Neural cell (in vitro differentiated cells): Measurements from ENCODE around the gene SERPINB12. TPM values are rescaled to one million over a fixed set of nuclear protein-coding genes. Genes with fewer than 3 reads are reported as not detected.

Source experiments
- H2AFZ ChIP-seq: fragments of 200-600, 300-800 bp; sonication (generic), shearing (Covaris generic); 2 replicates; pipeline ENCODE4 v1.6.0; 2014; ENCODE audit warnings: low read depth, mild to moderate bottlenecking, antibody characterized with exemption, low read length, moderate library complexity
- H3F3A ChIP-seq: fragments of 200-600 bp; shearing (Covaris generic); 2 replicates; pipeline ENCODE4 v1.6.1; 2016; ENCODE audit warnings: mild to moderate bottlenecking, moderate library complexity, mixed read lengths, antibody characterized with exemption, low read length; ENCODE audit not compliant: insufficient read depth, poor library complexity, severe bottlenecking
- H3K27ac ChIP-seq: fragments of 200-600, 300-800 bp; sonication (generic), shearing (Covaris generic); 2 replicates; pipeline ENCODE4 v1.5.1; 2014; ENCODE audit warnings: mild to moderate bottlenecking, low read length, moderate library complexity
- H3K27me3 ChIP-seq: fragments of 300-800, 200-600 bp; sonication (generic), shearing (Covaris generic); 2 replicates; pipeline ENCODE4 v1.6.0; 2014; ENCODE audit warnings: mild to moderate bottlenecking, low read depth, low read length, moderate library complexity; ENCODE audit not compliant: insufficient read depth
- H3K36me3 ChIP-seq: fragments of 300-800, 200-600 bp; sonication (generic), shearing (Covaris generic); 2 replicates; pipeline ENCODE4 v1.5.1; 2014; ENCODE audit warnings: mild to moderate bottlenecking, antibody characterized with exemption, low read length, moderate library complexity; ENCODE audit not compliant: insufficient read depth
- H3K4me2 ChIP-seq: fragments of 300-800, 200-600 bp; sonication (generic), shearing (Covaris generic); 2 replicates; pipeline ENCODE4 v1.6.0; 2014; ENCODE audit warnings: mild to moderate bottlenecking, low read length
- H3K4me3 ChIP-seq: fragments of 300-800, 200-600 bp; sonication (generic), shearing (Covaris generic); 2 replicates; pipeline ENCODE4 v1.5.1; 2014; ENCODE audit warnings: mild to moderate bottlenecking, low read length, moderate library complexity
- H3K79me2 ChIP-seq: fragments of 200-600 bp; shearing (Covaris generic); replicated peaks from 2 replicates; pipeline ENCODE4 v1.6.0; 2014; ENCODE audit warnings: mild to moderate bottlenecking, low read length, moderate library complexity; ENCODE audit not compliant: insufficient read depth
- H3K9ac ChIP-seq: fragments of 300-800, 200-600 bp; sonication (generic), shearing (Covaris generic); 2 replicates; pipeline ENCODE4 v1.6.1; 2016; ENCODE audit warnings: mild to moderate bottlenecking, low read length, mixed read lengths
- H3K9me2 ChIP-seq: fragments of 200-600 bp; shearing (Covaris generic); 2 replicates; pipeline ENCODE4 v1.6.1; 2016; ENCODE audit warnings: mild to moderate bottlenecking, low read length, mixed read lengths; ENCODE audit not compliant: insufficient read depth
- H3K9me3 ChIP-seq: fragments of 200-600, 300-800 bp; sonication (generic), shearing (Covaris generic); 2 replicates; pipeline ENCODE4 v1.6.1; 2016; ENCODE audit warnings: mild to moderate bottlenecking, mixed run types, low read length, moderate library complexity, mixed read lengths
- H4K20me1 ChIP-seq: fragments of 200-600 bp; shearing (Covaris generic); 2 replicates; pipeline ENCODE4 v1.6.1; 2016; ENCODE audit warnings: mild to moderate bottlenecking, mixed run types; ENCODE audit not compliant: insufficient read depth
- EP300 ChIP-seq: fragments of 450-650 bp; conservative IDR thresholded peaks from 2 replicates; pipeline ENCODE4 v1.6.1; 2014; ENCODE audit warnings: antibody characterized with exemption, mild to moderate bottlenecking, moderate library complexity; ENCODE audit not compliant: poor library complexity, severe bottlenecking
- EZH2 ChIP-seq: fragments of 200-600, 300-800 bp; shearing (Covaris generic), sonication (generic); IDR thresholded peaks from 2 replicates; pipeline ENCODE4 v1.6.1; 2014; ENCODE audit warnings: antibody characterized with exemption, low read length, borderline replicate concordance, mild to moderate bottlenecking; ENCODE audit not compliant: insufficient read depth, poor library complexity, severe bottlenecking
- MXI1 ChIP-seq: fragments of 450-650 bp; conservative IDR thresholded peaks from 2 replicates; pipeline ENCODE4 v1.6.1; 2014; ENCODE audit warnings: antibody characterized with exemption, mild to moderate bottlenecking; ENCODE audit not compliant: poor library complexity, severe bottlenecking
- POLR2AphosphoS5 ChIP-seq: IDR thresholded peaks from 2 replicates; pipeline ENCODE4 v1.6.1; 2012
- RAD21 ChIP-seq: fragments of 450-650 bp; conservative IDR thresholded peaks from 2 replicates; pipeline ENCODE4 v1.6.1; 2014; ENCODE audit warnings: antibody characterized with exemption, mild to moderate bottlenecking, moderate library complexity
- SMC3 ChIP-seq: fragments of 450-650 bp; conservative IDR thresholded peaks from 2 replicates; pipeline ENCODE4 v1.6.1; 2014; ENCODE audit warnings: antibody characterized with exemption, mild to moderate bottlenecking, moderate library complexity; ENCODE audit not compliant: poor library complexity
- TAF1 ChIP-seq: IDR thresholded peaks from 2 replicates; pipeline ENCODE4 v1.6.1; 2012; ENCODE audit warnings: low read depth
- polyA plus RNA-seq: library from polyadenylated mRNA; depleted of rRNA; stranded (reverse); fragments of >200 nt; gene quantifications from 2 replicates; pipeline ENCODE4 v1.2.3, GENCODE V29; 2014
- TF ChIP-seq, protein P1 (sequence below): fragments of 450-650 bp; IDR thresholded peaks from 2 replicates; pipeline ENCODE4 v1.5.1; 2014; ENCODE audit warnings: antibody characterized with exemption, mild to moderate bottlenecking, moderate library complexity; ENCODE audit not compliant: poor library complexity, severe bottlenecking
- TF ChIP-seq, protein P2 (sequence below): IDR thresholded peaks from 2 replicates; pipeline ENCODE4 v1.6.1; 2012; ENCODE audit warnings: borderline replicate concordance

The SERPINB12 gene
- polyA plus RNA-seq, 1 donor from 2014 or later = not detected

DNA sequence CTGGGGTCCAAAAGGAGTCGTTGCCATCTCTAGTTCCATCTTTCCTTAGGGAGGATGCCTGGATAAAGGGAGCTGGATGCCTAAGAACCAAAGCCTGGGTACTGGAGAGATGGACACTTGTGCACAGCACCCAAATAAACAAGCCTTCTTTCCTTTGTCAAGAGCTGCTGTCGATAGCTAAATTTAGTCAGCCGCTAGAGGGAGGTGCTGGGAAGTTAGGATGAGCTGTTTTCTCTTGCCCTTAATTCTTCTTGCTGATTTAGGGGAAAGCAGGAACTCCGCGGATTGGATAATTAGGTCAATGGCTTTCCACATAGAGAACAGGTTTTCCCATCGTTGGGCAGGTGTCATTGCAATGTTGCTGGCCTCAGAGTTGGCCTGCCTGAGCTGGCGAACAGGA is 30.9 kb upstream of the SERPINB12 start:
- no peak overlapping the region for H2AFZ ChIP-seq
- no peaks in the 10 kb centered on the region for H3K79me2 ChIP-seq
- H3K9me2 ChIP-seq = no peaks in the 10 kb centered on the region
- H3K36me3 ChIP-seq = no peaks in the 10 kb centered on the region
- no peaks in the 10 kb centered on the region for H3K9me3 ChIP-seq
- no peak overlapping the region for H3K4me3 ChIP-seq
- no peak for TF ChIP-seq MXI1
- no peak for TF ChIP-seq EP300
- TF ChIP-seq RAD21 = no peak
- no peak for TF ChIP-seq SMC3
- TF ChIP-seq POLR2AphosphoS5 = no peak
- TF ChIP-seq EZH2 = no peak
- TF ChIP-seq, protein P1, sequence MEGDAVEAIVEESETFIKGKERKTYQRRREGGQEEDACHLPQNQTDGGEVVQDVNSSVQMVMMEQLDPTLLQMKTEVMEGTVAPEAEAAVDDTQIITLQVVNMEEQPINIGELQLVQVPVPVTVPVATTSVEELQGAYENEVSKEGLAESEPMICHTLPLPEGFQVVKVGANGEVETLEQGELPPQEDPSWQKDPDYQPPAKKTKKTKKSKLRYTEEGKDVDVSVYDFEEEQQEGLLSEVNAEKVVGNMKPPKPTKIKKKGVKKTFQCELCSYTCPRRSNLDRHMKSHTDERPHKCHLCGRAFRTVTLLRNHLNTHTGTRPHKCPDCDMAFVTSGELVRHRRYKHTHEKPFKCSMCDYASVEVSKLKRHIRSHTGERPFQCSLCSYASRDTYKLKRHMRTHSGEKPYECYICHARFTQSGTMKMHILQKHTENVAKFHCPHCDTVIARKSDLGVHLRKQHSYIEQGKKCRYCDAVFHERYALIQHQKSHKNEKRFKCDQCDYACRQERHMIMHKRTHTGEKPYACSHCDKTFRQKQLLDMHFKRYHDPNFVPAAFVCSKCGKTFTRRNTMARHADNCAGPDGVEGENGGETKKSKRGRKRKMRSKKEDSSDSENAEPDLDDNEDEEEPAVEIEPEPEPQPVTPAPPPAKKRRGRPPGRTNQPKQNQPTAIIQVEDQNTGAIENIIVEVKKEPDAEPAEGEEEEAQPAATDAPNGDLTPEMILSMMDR = no peak
- TF ChIP-seq, protein P2, sequence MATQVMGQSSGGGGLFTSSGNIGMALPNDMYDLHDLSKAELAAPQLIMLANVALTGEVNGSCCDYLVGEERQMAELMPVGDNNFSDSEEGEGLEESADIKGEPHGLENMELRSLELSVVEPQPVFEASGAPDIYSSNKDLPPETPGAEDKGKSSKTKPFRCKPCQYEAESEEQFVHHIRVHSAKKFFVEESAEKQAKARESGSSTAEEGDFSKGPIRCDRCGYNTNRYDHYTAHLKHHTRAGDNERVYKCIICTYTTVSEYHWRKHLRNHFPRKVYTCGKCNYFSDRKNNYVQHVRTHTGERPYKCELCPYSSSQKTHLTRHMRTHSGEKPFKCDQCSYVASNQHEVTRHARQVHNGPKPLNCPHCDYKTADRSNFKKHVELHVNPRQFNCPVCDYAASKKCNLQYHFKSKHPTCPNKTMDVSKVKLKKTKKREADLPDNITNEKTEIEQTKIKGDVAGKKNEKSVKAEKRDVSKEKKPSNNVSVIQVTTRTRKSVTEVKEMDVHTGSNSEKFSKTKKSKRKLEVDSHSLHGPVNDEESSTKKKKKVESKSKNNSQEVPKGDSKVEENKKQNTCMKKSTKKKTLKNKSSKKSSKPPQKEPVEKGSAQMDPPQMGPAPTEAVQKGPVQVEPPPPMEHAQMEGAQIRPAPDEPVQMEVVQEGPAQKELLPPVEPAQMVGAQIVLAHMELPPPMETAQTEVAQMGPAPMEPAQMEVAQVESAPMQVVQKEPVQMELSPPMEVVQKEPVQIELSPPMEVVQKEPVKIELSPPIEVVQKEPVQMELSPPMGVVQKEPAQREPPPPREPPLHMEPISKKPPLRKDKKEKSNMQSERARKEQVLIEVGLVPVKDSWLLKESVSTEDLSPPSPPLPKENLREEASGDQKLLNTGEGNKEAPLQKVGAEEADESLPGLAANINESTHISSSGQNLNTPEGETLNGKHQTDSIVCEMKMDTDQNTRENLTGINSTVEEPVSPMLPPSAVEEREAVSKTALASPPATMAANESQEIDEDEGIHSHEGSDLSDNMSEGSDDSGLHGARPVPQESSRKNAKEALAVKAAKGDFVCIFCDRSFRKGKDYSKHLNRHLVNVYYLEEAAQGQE = no peak
- no peak for TF ChIP-seq TAF1
- H3F3A ChIP-seq = no peaks in the 10 kb centered on the region
- no peak overlapping the region for H3K27ac ChIP-seq
- H3K4me2 ChIP-seq = no peak overlapping the region
- no peaks in the 10 kb centered on the region for H4K20me1 ChIP-seq
- no peaks in the 10 kb centered on the region for H3K27me3 ChIP-seq
- H3K9ac ChIP-seq = no peak overlapping the region

DNA sequence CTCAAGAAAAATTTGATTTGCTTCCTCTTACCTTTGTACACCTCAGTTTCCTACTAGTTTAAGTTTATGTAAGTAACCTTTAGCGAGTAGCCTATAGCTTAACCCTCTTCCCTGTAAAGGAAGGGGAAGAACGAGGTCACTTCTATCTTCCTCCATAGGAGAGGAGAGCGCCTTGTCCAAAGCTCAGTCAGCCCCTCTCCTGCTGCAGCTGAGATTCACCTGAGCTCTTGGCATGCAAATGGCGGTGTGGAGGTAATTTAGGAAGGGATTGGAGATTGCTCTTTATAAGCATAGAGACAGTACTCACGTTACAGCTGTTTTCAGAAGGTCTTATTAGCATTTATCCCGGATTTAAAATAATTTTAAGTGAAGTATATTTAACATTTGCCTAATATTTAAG is 27.8 kb upstream of the SERPINB12 start:
- Histone ChIP-seq H3K27ac (no peak overlapping the region), H3K27me3 (no peaks in the 10 kb centered on the region), H3K9me3 (no peaks in the 10 kb centered on the region), H4K20me1 (no peaks in the 10 kb centered on the region), H3F3A (no peaks in the 10 kb centered on the region), H2AFZ (no peak overlapping the region), H3K36me3 (no peaks in the 10 kb centered on the region), H3K79me2 (no peaks in the 10 kb centered on the region), H3K9me2 (no peaks in the 10 kb centered on the region), H3K4me3 (no peak overlapping the region), H3K9ac (no peak overlapping the region), H3K4me2 (no peak overlapping the region)
- TF ChIP-seq SMC3 = no peak
- no peak for TF ChIP-seq EP300
- TF ChIP-seq MXI1 = no peak
